ENCODE measurements around the gene ANKRD50. TPM values are rescaled to one million over a fixed set of nuclear protein-coding genes. Genes with fewer than 3 reads are reported as not detected.

The ANKRD50 gene
- total and polyA plus RNA-seq, 2 of the 13 experiments (the other 11 are each of a cell fraction or from before 2014, with no cell fraction given), result 2.4 to 4.4 TPM

GRCh38 chr4:124711471-124712371, 811 bp downstream of the ANKRD50 start (continued):
- TF ChIP-seq ZBED4 (CRISPR knock-in tag; IDR thresholded peaks at IDR 0.05; ENCODE audit: borderline replicate concordance) (no peak), GABPB1 (CRISPR knock-in tag; IDR thresholded peaks at IDR 0.05) (0 out of 2 replicates have a peak, but pooled peaks have one; percentile 68), TEF (CRISPR knock-in tag; IDR thresholded peaks at IDR 0.05) (no peak), ZNF564 (CRISPR knock-in tag; IDR thresholded peaks at IDR 0.05) (peak; percentile 16; the same call in 1 of the 2 replicates), ZBTB40 (IDR thresholded peaks at IDR 0.05) (no peak), ZBTB40 (CRISPR knock-in tag; IDR thresholded peaks at IDR 0.05) (no peak), NR1H2 (CRISPR knock-in tag; IDR thresholded peaks at IDR 0.05; ENCODE audit: borderline replicate concordance, low read depth) (0 out of 2 replicates have a peak, but pooled peaks have one; percentile 21), E2F1 (CRISPR knock-in tag; IDR thresholded peaks at IDR 0.05) (no peak), ZNF205 (CRISPR knock-in tag; IDR thresholded peaks at IDR 0.05) (no peak), CSRNP2 (CRISPR knock-in tag; conservative IDR thresholded peaks at IDR 0.05; ENCODE audit: low read depth) (no peak), RARG (CRISPR knock-in tag; IDR thresholded peaks at IDR 0.05; ENCODE audit: low read depth) (no peak)
